ENCODE measurements around the gene HOXA6. TPM values are rescaled to one million over a fixed set of nuclear protein-coding genes. Genes with fewer than 3 reads are reported as not detected.

The HOXA6 gene
- total RNA-seq, 4 donors from 2014 or later, result 0.26 to 1.3 TPM; not detected in 2

GRCh38 chr7:27163288-27164044 is 15.9 kb upstream of the HOXA6 start:
- H3K36me3 ChIP-seq, result no peaks in the 10 kb centered on the region
- H3K9me3 ChIP-seq, result no peaks in the 10 kb centered on the region
- intact Hi-C loops (cut with DNase I), result loop anchor here (10.0 kb wide), 1 partner anchor 1309 kb away; no protein-coding TSS in a partner anchor
- peaks cover 24 to 61% (median 41%) of the 10 kb centered on the region in 3 donors for H3K4me1 ChIP-seq
- H3K27me3 ChIP-seq, result peaks cover 26 to 99% (median 72%) of the 10 kb centered on the region in 4 donors
- no peak for DNase-seq
- no peak overlapping the region for H3K27ac ChIP-seq
- 65 to 78% methylated on average over 18 to 20 of the region's 24 CpGs for WGBS, 2 donors
- TF ChIP-seq CTCF (IDR thresholded peaks at IDR 0.05) (no peak), POLR2A (IDR thresholded peaks at IDR 0.05) (no peak)
- H3K4me3 ChIP-seq, result no peak overlapping the region

DNA sequence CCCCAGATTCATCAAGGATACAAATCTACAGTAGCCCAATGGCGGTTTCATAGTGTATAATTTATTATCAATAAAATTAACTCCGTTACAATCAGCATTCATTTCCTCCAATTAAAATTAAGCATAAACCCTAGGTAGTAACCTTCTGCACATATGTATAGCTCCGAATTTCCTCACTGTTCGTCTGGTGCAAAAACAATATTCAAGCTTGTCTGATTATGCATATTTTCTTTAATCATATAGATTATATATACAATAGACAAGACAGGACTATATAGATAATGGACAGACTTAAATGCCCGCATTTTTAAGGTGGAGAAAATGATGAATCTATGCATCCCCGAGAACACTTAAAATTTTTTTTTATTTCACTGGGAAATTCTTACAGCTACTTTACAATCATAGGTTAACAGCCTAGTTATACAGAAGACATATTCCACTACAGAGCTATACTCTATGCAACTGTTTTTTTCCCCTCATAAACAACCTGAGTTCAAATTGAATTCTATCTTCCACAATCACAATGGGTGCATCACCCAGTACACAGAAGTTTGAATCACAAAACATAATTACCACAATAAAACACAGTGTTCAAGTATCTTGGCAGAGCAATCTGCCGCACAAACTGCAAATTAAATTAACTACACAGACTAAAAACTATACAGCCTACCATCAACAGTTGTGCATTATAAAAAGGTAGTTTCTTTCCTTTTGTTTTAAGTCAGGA is 15.2 kb upstream of the HOXA6 start:
- no peak for DNase-seq
- 73 to 80% methylated on average over 7 of the region's 7 CpGs for WGBS, 2 donors
- TF ChIP-seq CTCF (IDR thresholded peaks at IDR 0.05) (no peak), POLR2A (IDR thresholded peaks at IDR 0.05) (no peak)
- Histone ChIP-seq H3K9me3 (no peaks in the 10 kb centered on the region), H3K27me3 (peaks cover 28 to 99% (median 72%) of the 10 kb centered on the region in 4 donors), H3K4me3 (no peak overlapping the region), H3K4me1 (peaks cover 24 to 66% (median 41%) of the 10 kb centered on the region in 3 donors), H3K27ac (no peak overlapping the region), H3K36me3 (no peaks in the 10 kb centered on the region)
- intact Hi-C loops (cut with DNase I), result loop anchor here (10.0 kb wide), 1 partner anchor 1308 kb away; no protein-coding TSS in a partner anchor

DNA sequence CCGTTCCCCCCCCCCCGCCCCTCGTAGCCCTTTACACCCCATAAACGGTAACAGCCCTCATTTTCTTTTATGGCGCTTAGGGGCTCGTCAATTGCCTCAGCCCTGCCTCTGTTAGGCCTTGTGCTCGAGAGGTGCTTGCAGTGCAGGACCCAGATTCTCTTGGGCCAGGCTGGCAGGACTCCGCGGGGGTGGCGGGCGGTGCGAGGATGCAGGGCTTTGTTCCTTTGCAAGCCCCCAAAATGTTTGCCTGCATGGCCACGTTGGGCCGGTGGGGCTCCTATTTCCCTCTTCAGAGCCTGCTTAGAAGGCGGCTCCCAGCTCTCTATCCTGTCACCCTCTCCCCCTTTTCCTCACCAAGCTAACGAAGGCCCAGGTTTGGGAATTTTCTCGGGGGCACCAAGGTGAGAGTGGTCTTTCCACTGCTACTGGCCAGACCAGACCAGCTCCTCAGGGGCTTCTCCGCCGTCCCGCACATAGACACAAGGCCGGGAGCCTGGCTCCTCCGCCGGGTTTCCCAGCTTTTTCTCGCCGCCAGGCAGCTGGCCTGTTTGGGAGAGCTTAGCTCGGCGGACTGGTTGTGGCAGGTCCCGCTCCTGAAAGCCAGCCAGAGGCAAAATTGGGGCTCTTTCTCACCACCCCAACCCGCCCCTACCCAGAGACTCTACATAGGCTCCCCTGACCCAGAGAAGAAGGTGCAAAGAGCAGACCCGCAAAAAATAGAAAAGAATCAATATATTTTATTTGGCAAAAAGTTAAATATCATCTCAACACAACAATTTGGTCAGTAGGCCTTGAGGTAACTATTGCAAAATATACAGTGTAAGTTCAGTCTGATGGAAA is 14.4 kb upstream of the HOXA6 start:
- H3K9me3 ChIP-seq, result no peaks in the 10 kb centered on the region
- no peaks in the 10 kb centered on the region for H3K36me3 ChIP-seq
- H3K4me3 ChIP-seq, result peak overlapping the region in 1 of 4 donors; percentile 61
- TF ChIP-seq POLR2A (IDR thresholded peaks at IDR 0.05), result no peak
- TF ChIP-seq CTCF (IDR thresholded peaks at IDR 0.05), result no peak
- H3K4me1 ChIP-seq, result peaks cover 24 to 71% (median 41%) of the 10 kb centered on the region in 3 donors
- WGBS, 2 donors, result 36 to 55% methylated on average over 10 to 15 of the region's 30 CpGs
- intact Hi-C loops (cut with DNase I), result loop anchor here (10.0 kb wide), 1 partner anchor 1307 kb away; no protein-coding TSS in a partner anchor
- no peak overlapping the region for H3K27ac ChIP-seq
- H3K27me3 ChIP-seq, result peaks cover 28 to 99% (median 69%) of the 10 kb centered on the region in 4 donors
- DNase-seq, result no peak

DNA sequence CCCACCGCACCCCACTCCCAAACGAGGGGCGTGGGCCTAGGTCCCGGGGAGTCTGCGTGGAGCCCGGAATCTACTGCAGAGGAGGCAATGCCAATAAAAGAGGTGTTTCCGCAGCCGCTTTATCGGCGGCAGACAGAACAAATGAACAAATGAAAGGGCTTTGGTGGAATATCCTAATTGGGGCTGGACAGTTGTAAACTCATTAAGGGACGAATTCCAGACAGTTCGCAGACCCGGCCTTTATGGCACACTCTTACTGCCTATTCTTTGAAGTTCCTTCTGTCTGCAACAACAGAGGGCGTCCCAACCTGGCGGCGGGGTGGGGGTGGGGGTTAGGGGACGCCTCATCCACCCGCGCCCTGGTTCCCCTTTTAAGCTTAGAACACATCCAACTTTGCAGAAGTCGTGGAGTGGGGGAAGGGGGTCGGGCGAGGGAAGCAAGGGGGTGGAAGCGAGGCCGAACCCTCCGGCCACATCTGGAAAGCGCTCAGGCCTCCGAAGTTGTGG is 13.7 kb upstream of the HOXA6 start:
- Histone ChIP-seq H3K9me3 (no peaks in the 10 kb centered on the region), H3K4me3 (peak overlapping the region; percentile 43 to 71 (median 56)), H3K27me3 (peaks cover 26 to 99% (median 66%) of the 10 kb centered on the region in 4 donors), H3K36me3 (no peaks in the 10 kb centered on the region), H3K4me1 (peaks cover 25 to 71% (median 45%) of the 10 kb centered on the region in 3 donors), H3K27ac (peak overlapping the region in 1 of 4 donors; percentile 44)
- 2 to 7% methylated on average over 7 to 8 of the region's 27 CpGs for WGBS, 2 donors
- intact Hi-C loops (cut with DNase I), result loop anchor here (10.0 kb wide), 1 partner anchor 1306 kb away; no protein-coding TSS in a partner anchor
- DNase-seq, result no peak
- TF ChIP-seq CTCF (IDR thresholded peaks at IDR 0.05), result peak in 1 of 6 experiments; percentile 22
- TF ChIP-seq POLR2A (IDR thresholded peaks at IDR 0.05), result no peak

Measured in esophagus squamous epithelium (tissue), 5 donors.